ENCODE measurements around the gene C14orf180. TPM values are rescaled to one million over a fixed set of nuclear protein-coding genes. Genes with fewer than 3 reads are reported as not detected.

Gene C14orf180
- total RNA-seq, 1 donor from 2014 or later = not detected

DNA sequence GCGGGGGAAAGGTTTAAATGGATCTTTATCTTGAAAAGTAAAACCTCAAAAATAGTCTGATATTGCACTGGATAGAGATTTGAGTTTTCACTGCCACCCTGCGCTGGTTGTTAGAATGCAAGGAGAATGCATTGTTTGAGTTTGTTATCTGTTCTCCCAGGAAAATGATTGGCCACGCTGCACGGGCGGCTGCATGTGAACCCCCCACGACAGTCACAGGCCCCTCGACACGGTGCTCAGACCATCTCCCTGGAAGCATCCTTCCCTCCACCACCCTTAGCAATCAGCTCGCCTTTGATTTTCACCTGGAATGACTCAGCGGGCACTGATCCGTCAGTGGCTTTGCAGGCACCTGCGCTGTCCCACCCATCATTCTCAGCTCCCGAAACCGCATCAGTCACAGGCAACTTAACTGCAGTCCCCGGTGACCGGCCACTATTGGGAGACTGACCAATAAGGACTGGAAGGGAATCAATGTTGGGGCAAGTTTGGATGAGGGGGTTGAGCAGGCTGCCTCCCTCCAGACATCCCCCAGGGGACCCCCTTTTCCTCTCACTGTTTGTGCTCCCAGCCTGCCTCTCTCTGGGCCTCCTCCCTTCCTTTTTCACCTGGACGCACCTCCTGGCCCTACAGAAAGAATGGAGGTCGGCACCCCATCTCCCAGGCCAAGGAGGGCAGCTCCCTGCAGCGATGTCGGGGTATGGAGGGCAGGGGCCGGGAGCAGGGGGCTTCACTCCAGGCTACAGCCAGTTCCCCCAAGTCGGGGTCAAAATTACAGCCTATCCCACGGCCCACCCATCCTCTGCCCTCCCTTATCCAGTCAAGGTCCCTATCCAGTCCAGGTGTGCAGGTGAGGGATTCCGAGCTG is 28.5 kb upstream of the C14orf180 start:
- no peak overlapping the region for H3K4me3 ChIP-seq (ENCODE audit: low read depth, low read length)
- no peak for DNase-seq (ENCODE audit: low read depth)
- TF ChIP-seq, protein P1, sequence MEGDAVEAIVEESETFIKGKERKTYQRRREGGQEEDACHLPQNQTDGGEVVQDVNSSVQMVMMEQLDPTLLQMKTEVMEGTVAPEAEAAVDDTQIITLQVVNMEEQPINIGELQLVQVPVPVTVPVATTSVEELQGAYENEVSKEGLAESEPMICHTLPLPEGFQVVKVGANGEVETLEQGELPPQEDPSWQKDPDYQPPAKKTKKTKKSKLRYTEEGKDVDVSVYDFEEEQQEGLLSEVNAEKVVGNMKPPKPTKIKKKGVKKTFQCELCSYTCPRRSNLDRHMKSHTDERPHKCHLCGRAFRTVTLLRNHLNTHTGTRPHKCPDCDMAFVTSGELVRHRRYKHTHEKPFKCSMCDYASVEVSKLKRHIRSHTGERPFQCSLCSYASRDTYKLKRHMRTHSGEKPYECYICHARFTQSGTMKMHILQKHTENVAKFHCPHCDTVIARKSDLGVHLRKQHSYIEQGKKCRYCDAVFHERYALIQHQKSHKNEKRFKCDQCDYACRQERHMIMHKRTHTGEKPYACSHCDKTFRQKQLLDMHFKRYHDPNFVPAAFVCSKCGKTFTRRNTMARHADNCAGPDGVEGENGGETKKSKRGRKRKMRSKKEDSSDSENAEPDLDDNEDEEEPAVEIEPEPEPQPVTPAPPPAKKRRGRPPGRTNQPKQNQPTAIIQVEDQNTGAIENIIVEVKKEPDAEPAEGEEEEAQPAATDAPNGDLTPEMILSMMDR (conservative IDR thresholded peaks at IDR 0.05; ENCODE audit: low read depth, low read length) = no peak

DNA sequence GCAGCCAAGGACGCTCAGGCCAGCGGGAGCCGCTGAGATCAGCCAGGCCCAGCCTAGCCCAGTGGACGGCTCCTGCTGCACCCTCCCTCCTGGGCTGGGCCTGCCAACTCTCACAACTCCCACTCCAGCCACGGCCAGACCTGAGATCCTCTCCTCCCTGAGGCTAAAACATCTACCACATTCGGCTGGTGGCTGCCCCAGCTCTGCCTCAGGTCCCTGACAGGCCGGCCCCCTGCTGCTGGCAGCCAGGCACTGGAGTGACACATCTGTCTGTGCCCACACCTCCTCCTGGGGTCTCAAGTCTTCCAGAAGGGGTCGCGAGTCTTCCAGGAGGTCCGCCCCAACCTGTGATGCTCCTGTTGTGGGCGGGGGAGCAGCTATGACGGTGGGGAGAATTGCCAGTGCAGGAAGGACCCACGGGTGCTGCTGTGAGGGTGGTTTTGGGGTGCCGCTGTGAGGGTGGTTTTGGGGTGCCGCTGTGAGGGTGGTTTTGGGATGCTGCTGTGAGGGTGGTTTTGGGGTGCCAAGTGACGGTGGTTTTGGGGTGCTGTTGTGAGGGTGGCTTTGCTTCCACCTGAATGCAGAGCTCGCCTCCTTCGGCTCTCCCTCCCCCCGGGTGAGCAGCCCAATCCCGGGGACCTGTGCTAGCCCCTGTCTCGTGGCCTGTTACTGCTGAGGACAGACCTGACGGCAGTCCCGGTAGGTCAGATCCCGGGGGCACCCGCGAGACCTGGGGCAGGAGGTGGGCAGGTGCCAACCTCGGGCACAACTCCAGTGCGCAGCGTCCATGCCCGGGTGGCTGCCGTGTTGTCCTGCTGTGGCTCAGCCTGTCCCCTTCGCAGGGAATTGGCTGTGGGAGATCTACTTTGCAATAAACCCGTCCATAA is 27.5 kb upstream of the C14orf180 start:
- TF ChIP-seq, protein P1 (conservative IDR thresholded peaks at IDR 0.05; ENCODE audit: low read depth, low read length) = no peak
- no peak for DNase-seq (ENCODE audit: low read depth)
- H3K4me3 ChIP-seq (ENCODE audit: low read depth, low read length) = no peak overlapping the region

GRCh38 chr14:104552738-104553125 is 26.8 kb upstream of the C14orf180 start:
- no peak overlapping the region for H3K4me3 ChIP-seq (ENCODE audit: low read depth, low read length)
- TF ChIP-seq, protein P1 (conservative IDR thresholded peaks at IDR 0.05; ENCODE audit: low read depth, low read length) = no peak
- DNase-seq (ENCODE audit: low read depth) = no peak

DNA sequence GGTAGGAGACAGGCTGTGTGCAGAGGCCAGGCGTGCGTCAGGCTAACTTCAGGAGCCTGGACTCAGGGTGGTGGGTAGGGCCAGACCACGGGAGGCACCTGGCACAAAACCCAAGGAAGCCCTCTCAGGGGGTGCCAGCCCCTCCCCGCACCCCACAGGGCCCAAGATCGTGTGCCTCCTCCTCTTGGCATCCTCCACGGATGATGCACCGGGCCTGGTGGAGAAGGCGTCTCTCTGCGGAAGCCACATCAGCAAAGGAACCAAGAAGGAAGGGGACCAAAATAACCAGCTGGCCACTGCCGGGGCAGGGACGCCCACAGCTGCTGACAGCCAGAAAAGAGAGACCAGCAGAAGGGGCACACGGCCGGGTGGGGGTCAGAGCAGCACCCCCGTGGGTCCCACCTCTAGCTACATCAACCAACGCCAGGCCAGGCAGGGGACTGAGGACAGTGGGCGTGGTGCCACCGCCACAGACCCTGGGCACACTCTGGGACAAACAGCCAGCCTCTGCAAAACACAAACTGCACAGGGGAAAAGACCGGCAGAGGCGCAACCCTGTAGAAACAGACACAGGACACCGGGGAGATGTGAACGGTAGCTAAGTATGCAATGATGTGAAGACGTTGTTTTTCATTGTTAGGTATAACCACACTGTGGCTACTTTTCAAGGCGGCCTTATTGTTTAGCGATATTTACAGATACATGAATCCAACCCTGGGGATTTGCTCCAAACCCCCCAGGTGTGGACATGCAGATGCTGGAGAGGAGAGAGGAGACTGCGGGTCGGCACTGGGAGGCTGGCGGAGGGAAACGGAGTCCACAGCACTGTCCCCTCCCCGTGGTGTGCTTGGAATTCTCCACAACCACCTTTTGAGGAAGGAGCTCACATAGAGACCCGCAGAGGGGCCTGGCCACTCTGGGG is 26.1 kb upstream of the C14orf180 start:
- TF ChIP-seq, protein P1 (conservative IDR thresholded peaks at IDR 0.05; ENCODE audit: low read depth, low read length) = no peak
- H3K4me3 ChIP-seq (ENCODE audit: low read depth, low read length) = no peak overlapping the region
- DNase-seq (ENCODE audit: low read depth) = no peak

DNA sequence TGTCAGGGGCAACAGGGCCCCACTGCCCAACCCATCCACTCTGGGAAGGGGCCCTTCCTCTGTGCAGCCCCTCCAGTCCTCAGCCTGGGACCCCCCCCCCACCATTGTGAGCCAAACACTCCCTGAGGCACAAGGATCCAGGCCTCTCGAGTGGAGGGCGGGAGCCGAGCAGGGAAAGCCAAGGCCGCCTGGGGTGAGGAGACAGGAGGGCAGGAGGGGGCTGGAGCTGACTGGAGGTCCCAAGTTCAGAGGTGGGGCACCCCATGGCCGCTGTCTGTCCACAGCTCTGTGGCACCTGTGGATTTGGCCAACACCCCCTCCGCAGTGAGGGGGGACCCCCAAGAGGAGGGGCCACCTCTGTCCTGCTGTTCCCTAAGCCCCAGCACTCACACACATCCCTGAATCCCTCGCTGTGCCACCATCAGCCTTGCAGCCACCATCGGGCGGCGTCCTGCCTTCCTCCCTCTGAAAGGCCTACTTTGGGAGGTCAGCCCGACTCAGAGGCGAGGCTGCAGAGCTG is 25.4 kb upstream of the C14orf180 start:
- no peak for DNase-seq (ENCODE audit: low read depth)
- TF ChIP-seq, protein P1 (conservative IDR thresholded peaks at IDR 0.05; ENCODE audit: low read depth, low read length) = no peak

More for the DNA sequence above, 25.4 kb upstream of the C14orf180 start:
- no peak overlapping the region for H3K4me3 ChIP-seq (ENCODE audit: low read depth, low read length)
